ENCODE data around the gene ACTR3C.

DNA sequence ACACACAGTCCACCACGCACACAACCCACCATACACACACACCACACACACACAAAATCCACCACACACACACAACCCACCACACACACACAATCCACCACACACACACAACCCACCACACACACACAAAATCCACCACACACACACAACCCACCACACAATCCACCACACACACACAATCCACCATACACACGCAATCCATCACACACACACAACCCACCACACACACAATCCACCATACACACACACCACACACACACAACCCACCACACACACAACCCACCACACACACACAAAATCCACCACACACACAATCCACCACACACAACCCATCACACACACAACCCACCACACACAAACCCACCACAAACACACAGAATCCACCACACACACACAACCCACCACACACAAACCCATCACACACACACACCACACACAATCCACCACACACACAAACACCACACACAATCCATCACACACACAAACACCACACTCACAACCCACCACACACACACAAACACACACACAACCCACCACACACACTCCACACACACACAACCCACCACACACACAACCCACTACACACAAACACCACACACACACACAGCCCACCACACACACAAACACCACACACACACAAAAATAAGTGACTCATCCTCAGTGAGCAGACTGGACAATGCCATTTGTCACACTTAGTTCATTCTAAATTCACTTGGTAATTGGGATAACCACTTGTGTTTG lies 36.4 kb upstream of the ACTR3C start:
- TF ChIP-seq, protein P1, sequence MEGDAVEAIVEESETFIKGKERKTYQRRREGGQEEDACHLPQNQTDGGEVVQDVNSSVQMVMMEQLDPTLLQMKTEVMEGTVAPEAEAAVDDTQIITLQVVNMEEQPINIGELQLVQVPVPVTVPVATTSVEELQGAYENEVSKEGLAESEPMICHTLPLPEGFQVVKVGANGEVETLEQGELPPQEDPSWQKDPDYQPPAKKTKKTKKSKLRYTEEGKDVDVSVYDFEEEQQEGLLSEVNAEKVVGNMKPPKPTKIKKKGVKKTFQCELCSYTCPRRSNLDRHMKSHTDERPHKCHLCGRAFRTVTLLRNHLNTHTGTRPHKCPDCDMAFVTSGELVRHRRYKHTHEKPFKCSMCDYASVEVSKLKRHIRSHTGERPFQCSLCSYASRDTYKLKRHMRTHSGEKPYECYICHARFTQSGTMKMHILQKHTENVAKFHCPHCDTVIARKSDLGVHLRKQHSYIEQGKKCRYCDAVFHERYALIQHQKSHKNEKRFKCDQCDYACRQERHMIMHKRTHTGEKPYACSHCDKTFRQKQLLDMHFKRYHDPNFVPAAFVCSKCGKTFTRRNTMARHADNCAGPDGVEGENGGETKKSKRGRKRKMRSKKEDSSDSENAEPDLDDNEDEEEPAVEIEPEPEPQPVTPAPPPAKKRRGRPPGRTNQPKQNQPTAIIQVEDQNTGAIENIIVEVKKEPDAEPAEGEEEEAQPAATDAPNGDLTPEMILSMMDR (IDR thresholded peaks at IDR 0.05): no peak
- no peak for TF ChIP-seq POLR2AphosphoS5 (IDR thresholded peaks at IDR 0.05)
